ENCODE results near the gene OARD1.

DNA sequence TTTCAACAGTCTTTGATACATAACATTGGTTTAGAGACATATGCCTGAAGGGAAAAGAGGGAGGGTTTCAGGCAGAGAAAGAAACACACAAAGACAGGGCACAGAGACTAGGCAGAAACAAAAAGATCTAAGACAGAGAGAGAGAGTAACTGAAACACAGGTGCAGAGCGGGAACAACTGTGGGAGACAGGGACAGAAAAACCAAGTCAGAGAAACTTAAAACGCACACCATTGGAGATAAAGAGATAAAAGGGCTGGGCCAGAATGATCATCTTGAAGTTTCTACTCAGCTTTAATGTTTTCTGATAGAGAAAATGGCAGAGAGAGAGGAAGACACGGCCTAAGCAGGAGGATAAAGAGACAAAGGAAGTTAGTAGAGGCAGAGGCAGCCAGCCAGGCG, 44.9 kb downstream of the OARD1 start:
- TF ChIP-seq, protein P1, sequence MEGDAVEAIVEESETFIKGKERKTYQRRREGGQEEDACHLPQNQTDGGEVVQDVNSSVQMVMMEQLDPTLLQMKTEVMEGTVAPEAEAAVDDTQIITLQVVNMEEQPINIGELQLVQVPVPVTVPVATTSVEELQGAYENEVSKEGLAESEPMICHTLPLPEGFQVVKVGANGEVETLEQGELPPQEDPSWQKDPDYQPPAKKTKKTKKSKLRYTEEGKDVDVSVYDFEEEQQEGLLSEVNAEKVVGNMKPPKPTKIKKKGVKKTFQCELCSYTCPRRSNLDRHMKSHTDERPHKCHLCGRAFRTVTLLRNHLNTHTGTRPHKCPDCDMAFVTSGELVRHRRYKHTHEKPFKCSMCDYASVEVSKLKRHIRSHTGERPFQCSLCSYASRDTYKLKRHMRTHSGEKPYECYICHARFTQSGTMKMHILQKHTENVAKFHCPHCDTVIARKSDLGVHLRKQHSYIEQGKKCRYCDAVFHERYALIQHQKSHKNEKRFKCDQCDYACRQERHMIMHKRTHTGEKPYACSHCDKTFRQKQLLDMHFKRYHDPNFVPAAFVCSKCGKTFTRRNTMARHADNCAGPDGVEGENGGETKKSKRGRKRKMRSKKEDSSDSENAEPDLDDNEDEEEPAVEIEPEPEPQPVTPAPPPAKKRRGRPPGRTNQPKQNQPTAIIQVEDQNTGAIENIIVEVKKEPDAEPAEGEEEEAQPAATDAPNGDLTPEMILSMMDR (IDR thresholded peaks at IDR 0.05): no peak
- no peak for TF ChIP-seq POLR2A (IDR thresholded peaks at IDR 0.05)

Measured in heart left ventricle (tissue), 13 donors.